Esophagus squamous epithelium (tissue), 4 donors: Measurements from ENCODE around the gene SULT1C3.

Experiments used
- POLR2A ChIP-seq, 4 donors: fragments of 450-650 bp; IDR thresholded peaks; one replicate each; pipeline ENCODE4 v1.6.1; 2017; ENCODE audit warnings: antibody characterized with exemption in 4 of 4, mild to moderate bottlenecking in 4 of 4, moderate library complexity in 3 of 4
- TF ChIP-seq, protein P1 (sequence below), 6 experiments: fragments of 450-650 bp in 4 of 6; fragments of 200-600 bp in 2 of 6; sonication (generic) in 2 of 6; IDR thresholded peaks; one replicate each; pipeline ENCODE4 v1.5.1; 2016 to 2019; ENCODE audit warnings: antibody characterized with exemption in 6 of 6, mild to moderate bottlenecking in 4 of 6, moderate library complexity in 4 of 6

DNA sequence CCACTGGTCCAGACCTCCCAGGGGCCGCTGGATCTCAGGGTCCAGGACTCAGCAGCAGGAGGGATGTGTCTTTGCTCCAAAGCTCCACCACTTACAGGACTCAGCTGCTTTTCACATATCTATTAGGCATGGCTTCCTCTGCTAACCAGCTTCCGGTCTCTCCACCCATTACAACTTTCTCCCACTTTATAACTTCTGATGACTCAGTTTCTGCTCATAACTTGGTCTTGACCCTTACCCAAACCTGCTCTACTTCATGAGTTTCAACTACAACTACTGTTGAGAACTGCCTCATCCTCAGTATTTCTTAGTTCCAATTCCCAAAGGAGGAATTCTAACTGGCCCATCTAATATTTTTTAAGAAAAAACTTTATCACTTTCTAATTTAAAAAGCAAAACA, 66.1 kb downstream of the SULT1C3 start:
- no peak for TF ChIP-seq POLR2A (IDR thresholded peaks at IDR 0.05)
- TF ChIP-seq, protein P1, sequence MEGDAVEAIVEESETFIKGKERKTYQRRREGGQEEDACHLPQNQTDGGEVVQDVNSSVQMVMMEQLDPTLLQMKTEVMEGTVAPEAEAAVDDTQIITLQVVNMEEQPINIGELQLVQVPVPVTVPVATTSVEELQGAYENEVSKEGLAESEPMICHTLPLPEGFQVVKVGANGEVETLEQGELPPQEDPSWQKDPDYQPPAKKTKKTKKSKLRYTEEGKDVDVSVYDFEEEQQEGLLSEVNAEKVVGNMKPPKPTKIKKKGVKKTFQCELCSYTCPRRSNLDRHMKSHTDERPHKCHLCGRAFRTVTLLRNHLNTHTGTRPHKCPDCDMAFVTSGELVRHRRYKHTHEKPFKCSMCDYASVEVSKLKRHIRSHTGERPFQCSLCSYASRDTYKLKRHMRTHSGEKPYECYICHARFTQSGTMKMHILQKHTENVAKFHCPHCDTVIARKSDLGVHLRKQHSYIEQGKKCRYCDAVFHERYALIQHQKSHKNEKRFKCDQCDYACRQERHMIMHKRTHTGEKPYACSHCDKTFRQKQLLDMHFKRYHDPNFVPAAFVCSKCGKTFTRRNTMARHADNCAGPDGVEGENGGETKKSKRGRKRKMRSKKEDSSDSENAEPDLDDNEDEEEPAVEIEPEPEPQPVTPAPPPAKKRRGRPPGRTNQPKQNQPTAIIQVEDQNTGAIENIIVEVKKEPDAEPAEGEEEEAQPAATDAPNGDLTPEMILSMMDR (IDR thresholded peaks at IDR 0.05): no peak
